PC-3 (cell line): ENCODE measurements around the gene TYW1.
"Not testable (repeated sequence)": the region's sequence is repeated elsewhere in the genome, so short reads cannot be mapped to it uniquely, and the experiment has no call there.

ENCODE experiments used
- EZH2 ChIP-seq: fragments of 300-600 bp; sonication (generic); IDR thresholded peaks from one replicate; pipeline ENCODE4 v1.6.1; 2017; ENCODE audit warnings: antibody characterized with exemption, mild to moderate bottlenecking, low read length; ENCODE audit not compliant: unreplicated experiment
- TF ChIP-seq, protein P1 (sequence below): fragments of 300-600 bp; sonication (generic); conservative IDR thresholded peaks from 2 replicates; pipeline ENCODE4 v1.5.1; 2017; ENCODE audit warnings: antibody characterized with exemption, low read depth, mild to moderate bottlenecking, low read length

GRCh38 chr7:66994051-66994450 is 2.6 kb upstream of the TYW1 start:
- TF ChIP-seq, protein P1, sequence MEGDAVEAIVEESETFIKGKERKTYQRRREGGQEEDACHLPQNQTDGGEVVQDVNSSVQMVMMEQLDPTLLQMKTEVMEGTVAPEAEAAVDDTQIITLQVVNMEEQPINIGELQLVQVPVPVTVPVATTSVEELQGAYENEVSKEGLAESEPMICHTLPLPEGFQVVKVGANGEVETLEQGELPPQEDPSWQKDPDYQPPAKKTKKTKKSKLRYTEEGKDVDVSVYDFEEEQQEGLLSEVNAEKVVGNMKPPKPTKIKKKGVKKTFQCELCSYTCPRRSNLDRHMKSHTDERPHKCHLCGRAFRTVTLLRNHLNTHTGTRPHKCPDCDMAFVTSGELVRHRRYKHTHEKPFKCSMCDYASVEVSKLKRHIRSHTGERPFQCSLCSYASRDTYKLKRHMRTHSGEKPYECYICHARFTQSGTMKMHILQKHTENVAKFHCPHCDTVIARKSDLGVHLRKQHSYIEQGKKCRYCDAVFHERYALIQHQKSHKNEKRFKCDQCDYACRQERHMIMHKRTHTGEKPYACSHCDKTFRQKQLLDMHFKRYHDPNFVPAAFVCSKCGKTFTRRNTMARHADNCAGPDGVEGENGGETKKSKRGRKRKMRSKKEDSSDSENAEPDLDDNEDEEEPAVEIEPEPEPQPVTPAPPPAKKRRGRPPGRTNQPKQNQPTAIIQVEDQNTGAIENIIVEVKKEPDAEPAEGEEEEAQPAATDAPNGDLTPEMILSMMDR: not testable (repeated sequence)
- not testable (repeated sequence) for TF ChIP-seq EZH2
